ENCODE results near the gene DCAF12.
"Not testable (repeated sequence)": the region's sequence is repeated elsewhere in the genome, so short reads cannot be mapped to it uniquely, and the experiment has no call there.

DCAF12 gene

DNA sequence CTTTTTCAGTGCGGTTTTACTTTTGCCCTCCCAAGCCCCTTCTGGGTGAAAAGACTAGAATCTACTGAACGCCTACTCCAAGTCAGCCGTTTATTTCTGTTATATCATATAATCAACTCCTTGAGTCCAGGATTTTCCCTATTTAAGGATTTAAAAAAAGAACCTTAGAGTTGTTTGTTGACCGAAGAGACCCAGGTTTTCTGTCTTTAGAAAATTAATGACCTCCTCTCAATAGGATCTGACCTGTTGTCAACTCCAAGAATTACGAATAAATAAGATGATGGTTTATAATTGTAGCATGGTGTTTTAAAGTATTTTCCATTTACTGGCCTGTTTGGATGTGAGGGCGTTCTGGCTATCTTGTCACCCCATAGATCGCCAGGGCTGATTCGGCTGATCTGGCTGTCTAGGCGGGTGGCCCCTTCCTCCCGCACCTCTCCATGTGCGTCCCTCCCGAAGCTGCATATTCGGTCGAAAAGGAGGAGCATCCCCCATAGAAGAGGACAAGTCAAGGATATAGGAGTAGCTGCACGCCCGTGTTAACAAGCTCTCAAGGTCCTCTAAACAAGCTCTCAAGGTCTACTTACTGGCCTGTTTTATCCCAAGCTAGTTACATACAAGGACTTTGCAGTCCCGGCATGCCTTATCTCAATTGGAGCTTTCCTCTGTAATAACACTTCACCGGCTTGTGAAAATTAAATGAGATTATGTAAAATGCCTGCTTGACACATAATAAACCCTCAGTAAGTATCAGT is 76.7 kb downstream of the DCAF12 start:
- no peak for DNase-seq (ENCODE audit: low read depth)
- TF ChIP-seq, protein P1, sequence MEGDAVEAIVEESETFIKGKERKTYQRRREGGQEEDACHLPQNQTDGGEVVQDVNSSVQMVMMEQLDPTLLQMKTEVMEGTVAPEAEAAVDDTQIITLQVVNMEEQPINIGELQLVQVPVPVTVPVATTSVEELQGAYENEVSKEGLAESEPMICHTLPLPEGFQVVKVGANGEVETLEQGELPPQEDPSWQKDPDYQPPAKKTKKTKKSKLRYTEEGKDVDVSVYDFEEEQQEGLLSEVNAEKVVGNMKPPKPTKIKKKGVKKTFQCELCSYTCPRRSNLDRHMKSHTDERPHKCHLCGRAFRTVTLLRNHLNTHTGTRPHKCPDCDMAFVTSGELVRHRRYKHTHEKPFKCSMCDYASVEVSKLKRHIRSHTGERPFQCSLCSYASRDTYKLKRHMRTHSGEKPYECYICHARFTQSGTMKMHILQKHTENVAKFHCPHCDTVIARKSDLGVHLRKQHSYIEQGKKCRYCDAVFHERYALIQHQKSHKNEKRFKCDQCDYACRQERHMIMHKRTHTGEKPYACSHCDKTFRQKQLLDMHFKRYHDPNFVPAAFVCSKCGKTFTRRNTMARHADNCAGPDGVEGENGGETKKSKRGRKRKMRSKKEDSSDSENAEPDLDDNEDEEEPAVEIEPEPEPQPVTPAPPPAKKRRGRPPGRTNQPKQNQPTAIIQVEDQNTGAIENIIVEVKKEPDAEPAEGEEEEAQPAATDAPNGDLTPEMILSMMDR (IDR thresholded peaks at IDR 0.05; ENCODE audit: control insufficient read depth, extremely low read depth, insufficient read depth) = no peak
- peak overlapping the region; percentile 98 for H3K4me3 ChIP-seq (ENCODE audit: low read depth, low read length)

DNA sequence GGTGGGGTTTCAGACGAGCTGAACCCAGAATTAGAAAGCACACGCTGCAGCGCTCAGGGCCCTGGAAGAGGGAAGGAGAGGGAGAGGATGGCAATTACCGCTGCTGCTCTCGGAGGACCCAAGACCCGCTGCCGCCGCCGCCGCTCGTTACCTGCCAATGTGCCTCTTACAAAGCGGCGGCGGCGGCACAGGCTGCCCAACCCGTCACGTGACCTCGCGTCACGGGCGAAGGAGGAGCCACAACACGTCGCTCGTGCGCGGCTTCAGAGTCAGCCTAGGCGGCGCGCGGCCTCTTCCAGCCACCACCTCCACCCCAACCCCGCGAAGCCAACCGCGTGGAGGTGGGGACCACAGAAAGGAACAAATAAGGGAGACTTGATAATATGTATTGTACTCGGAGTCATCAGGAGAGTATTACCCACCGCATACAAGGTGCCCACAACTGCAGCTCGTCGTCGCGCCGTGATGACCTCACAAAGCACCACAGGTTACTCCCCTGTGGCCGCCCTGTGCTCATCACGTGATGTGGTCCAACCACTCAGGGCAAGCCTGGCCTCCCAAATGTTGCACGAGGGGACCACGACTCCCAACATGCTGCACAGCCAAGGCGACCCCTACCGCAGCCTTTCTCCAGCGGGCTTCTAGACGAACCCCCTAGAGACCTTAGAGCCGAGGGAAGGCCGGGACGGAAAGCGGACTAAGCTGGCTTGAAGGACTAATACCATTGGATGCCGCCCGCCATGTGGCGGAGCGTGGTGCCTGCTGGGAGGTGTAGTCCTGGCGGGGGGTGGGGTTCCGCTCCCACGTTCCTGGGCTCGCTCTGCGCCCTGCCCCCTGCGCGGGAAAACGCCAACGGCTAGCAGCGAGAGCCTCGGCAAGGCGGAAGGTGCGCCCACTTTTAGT is 77.5 kb downstream of the DCAF12 start, which contains the start of gene UBAP2:
UBAP2 (minus strand) TSS at position 161 of the 903 bp plus-strand sequence. CDS start 31,739 bp downstream, outside the sequence.
- DNase-seq (ENCODE audit: low read depth) = peak; percentile 92
- TF ChIP-seq, protein P1 (IDR thresholded peaks at IDR 0.05; ENCODE audit: control insufficient read depth, extremely low read depth, insufficient read depth) = peak; percentile 28; the same call in 1 of the 2 replicates

DNA sequence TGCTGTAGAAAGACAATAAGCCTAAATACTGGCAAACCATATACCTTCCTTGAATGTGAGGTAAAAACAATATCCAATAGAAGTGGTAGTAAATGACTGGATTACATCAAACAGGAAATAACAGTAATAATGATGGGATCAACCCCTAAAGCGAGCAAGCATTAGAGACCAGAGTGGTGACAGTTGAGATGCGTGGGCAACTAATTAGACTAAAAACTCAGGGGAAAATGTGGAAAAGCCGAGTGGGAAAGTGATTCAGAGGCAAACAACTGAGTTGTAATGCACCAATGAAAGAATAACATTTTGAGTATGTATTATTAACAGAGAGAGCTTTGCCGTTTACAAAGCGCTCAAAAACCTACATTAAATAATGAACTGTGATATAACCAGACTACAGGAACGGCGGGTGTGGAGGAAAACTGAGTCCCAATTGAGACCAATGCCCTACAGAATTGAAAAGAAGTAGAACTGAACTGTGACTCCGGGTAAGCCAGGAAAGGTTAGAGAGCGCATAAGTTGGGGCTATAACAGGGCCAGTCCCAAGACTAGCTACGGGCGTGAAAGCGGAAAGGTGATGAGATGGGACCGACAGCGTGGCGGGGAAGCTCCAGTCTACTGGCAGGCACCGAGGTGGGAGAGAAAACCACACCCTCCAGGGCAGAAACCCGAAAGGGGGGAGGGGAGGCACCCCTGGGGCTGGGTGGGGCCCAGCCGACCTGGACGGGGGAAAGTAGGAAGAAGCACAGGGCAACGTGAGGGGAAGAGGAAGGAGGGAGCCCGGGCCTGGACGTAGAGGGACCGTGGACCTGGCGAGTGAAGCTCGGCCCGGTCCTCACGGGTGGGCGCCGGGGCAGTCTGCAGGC is 78.4 kb downstream of the DCAF12 start:
- DNase-seq (ENCODE audit: low read depth) = no peak
- TF ChIP-seq, protein P1 (IDR thresholded peaks at IDR 0.05; ENCODE audit: control insufficient read depth, extremely low read depth, insufficient read depth) = no peak
- peak overlapping the region; percentile 98 for H3K4me3 ChIP-seq (ENCODE audit: low read depth, low read length)

More for the DNA sequence above, 77.5 kb downstream of the DCAF12 start, which contains the start of gene UBAP2:
- peak within 1 kb of the TSS; percentile 98 for H3K4me3 ChIP-seq (ENCODE audit: low read depth, low read length)

DNA sequence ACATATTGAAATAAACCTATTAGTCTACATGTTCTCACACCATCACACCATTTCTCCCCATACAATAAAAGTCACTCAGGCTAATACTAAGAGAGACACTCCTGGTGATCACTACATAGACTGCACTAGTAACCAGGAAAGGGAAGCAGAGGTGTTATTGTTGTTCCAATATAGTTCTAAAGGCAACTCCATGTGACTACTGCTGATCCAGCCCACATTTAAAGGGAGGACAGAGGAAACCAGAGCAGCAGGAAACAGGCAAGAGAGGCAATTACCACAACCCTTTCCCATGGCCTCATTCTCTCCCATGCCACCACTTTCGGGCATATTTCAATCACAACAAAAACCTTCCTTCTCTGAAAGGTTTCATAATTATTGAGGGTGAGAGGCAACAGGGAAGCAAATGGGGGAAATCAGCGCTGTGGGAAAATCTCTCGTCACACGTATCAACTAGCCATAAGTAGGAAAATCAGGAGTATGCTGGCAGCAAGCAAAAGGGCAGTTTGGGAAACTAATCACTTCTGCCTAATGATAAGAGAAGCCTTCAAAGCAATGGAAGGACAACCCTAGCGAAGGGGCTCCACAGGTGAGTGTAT is 79.6 kb downstream of the DCAF12 start:
- no peak for DNase-seq (ENCODE audit: low read depth)
- peak overlapping the region; percentile 98 for H3K4me3 ChIP-seq (ENCODE audit: low read depth, low read length)
- TF ChIP-seq, protein P1 (IDR thresholded peaks at IDR 0.05; ENCODE audit: control insufficient read depth, extremely low read depth, insufficient read depth) = no peak

DNA sequence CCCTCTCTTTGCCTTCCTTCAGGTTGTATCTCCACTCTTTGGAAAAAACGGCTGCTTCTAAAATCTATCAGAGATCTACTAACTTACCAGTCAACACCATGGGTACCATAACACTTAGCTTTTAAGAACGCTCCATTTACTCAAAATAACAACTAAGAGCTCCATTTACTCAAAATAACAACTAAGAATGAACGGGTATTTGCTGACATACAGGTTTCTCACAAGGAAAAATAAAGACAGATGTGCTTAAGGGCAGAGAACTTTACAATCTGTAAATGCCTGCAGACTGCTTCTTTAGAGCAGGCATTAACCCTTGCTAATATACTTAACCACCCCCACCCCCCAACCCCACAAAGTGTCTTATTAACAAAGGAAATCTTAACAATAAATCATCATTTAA is 80.6 kb downstream of the DCAF12 start:
- TF ChIP-seq, protein P1 (IDR thresholded peaks at IDR 0.05; ENCODE audit: control insufficient read depth, extremely low read depth, insufficient read depth) = no peak
- H3K4me3 ChIP-seq (ENCODE audit: low read depth, low read length) = no peak overlapping the region
- no peak for DNase-seq (ENCODE audit: low read depth)

DNA sequence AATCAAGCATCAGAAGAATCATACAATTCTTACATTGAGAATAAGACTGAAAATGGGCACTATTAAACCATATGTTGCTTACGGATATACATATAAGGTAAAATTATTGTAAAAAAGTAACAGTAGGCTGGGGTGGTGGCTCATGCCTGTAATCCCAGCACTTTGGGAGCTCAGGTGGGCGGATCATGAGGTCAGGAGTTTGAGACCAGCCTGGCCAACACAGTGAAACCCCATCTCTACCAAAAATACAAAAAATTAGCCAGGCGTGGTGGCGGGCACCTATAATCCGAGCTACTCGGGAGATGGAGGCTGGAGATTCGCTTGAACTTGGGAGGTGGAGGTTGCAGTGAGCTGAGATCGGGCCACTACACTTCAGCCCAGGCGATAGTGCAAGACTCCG is 84.4 kb downstream of the DCAF12 start:
- H3K4me3 ChIP-seq (ENCODE audit: low read depth, low read length); DNase-seq (ENCODE audit: low read depth): not testable (repeated sequence)

DNA sequence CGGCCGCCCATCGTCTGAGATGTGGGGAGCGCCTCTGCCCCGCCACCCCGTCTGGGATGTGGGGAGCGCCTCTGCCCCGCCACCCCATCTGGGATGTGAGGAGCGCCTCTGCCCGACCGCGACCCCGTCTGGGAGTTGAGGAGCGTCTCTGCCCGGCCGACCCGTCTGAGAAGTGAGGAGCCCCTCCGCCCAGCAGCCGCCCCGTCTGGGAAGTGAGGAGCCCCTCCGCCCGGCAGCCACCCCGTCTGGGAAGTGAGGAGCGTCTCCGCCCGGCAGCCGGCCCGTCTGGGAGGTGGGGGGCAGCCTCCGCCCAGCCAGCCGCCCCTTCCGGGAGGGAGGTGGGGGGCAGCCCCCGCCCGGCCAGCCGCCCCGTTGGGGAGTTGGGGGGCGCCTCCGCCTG is 87.6 kb downstream of the DCAF12 start:
- H3K4me3 ChIP-seq (ENCODE audit: low read depth, low read length); DNase-seq (ENCODE audit: low read depth): not testable (repeated sequence)
